GM12873 (cell line): ENCODE measurements around the gene DLGAP3.

ENCODE experiments used
- TF ChIP-seq, protein P1 (sequence below): IDR thresholded peaks from 2 replicates; pipeline ENCODE4 v1.5.1; 2012; ENCODE audit warnings: low read depth, mild to moderate bottlenecking, moderate library complexity, low read length, control low read depth; ENCODE audit not compliant: insufficient read depth; ENCODE audit errors: missing control alignments

The DLGAP3 gene

DNA sequence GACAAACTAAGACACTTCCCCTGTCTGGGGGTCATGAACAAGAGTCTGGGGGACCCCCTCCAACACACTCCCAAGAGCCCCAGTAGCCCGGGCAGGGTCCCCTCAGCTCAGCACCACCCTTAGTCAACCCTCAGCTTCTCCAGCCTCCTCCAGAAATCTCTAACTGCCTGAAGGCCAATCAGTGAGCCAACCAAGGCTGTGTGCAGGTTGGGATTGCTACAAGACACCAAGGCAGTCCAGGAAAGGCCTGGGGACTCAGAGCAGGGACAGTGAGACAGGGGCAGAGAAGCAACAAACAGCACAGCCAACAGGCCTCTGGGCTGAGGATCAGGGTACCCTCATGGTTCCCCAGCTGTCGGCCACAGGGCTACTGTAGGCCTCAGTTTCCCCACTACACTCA, 83.2 kb downstream of the DLGAP3 start:
- TF ChIP-seq, protein P1, sequence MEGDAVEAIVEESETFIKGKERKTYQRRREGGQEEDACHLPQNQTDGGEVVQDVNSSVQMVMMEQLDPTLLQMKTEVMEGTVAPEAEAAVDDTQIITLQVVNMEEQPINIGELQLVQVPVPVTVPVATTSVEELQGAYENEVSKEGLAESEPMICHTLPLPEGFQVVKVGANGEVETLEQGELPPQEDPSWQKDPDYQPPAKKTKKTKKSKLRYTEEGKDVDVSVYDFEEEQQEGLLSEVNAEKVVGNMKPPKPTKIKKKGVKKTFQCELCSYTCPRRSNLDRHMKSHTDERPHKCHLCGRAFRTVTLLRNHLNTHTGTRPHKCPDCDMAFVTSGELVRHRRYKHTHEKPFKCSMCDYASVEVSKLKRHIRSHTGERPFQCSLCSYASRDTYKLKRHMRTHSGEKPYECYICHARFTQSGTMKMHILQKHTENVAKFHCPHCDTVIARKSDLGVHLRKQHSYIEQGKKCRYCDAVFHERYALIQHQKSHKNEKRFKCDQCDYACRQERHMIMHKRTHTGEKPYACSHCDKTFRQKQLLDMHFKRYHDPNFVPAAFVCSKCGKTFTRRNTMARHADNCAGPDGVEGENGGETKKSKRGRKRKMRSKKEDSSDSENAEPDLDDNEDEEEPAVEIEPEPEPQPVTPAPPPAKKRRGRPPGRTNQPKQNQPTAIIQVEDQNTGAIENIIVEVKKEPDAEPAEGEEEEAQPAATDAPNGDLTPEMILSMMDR: no peak

DNA sequence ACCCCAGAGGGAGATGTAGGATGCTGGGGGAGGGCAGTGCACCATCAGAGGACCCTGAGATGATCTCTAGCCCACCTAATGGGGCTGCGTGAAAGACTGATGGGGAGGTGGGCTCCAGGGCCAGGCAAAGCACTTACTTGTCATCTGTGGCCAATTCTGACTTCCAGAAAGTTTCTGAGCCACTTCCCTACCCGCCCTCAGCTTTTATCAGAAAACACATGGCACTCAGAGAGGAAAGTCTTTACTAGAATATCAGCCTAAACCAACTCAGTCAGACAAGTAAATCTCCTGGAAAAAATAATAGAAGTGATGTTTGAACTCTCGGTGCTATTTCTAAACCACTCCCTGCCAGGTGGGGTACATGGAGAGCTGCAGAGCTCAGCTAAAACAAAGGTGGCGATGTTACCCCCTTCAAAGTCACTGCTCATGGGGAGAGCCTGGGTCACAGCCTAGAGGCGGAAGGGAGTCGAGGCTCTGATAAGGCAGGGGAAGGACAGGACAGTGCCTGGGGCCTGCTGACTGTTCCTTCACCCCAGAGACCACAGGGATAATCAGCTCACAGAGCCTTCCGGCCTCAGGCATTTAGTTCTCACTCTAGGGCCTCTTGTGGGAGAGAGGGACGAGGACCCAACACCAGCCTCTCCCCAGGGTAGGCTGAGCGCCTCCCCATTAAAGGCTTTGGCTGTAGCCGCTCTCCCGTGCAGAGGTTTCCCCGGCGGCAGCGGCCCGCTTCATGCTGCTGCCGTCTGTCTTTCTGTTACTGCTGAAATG, 84.1 kb downstream of the DLGAP3 start:
- TF ChIP-seq, protein P1: no peak

DNA sequence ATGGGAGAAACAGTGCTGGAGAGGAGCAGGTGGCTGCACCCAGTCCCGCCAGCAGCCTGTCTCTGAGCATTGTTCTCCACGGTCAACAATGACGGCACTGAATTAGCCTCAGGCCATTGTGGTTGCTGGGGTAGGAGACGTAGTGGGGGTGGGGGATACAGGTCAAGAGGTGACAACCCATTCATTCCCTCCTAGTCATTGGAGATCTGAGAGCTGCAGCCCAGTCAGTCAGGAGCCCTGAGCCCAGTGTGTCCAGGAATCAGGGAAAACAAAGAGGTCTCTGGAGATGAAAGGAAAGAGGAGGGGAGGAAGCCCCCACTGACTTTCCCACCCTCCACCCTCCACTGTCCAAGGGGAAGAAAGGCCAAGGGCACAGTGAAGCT, 85.2 kb downstream of the DLGAP3 start:
- TF ChIP-seq, protein P1: no peak

DNA sequence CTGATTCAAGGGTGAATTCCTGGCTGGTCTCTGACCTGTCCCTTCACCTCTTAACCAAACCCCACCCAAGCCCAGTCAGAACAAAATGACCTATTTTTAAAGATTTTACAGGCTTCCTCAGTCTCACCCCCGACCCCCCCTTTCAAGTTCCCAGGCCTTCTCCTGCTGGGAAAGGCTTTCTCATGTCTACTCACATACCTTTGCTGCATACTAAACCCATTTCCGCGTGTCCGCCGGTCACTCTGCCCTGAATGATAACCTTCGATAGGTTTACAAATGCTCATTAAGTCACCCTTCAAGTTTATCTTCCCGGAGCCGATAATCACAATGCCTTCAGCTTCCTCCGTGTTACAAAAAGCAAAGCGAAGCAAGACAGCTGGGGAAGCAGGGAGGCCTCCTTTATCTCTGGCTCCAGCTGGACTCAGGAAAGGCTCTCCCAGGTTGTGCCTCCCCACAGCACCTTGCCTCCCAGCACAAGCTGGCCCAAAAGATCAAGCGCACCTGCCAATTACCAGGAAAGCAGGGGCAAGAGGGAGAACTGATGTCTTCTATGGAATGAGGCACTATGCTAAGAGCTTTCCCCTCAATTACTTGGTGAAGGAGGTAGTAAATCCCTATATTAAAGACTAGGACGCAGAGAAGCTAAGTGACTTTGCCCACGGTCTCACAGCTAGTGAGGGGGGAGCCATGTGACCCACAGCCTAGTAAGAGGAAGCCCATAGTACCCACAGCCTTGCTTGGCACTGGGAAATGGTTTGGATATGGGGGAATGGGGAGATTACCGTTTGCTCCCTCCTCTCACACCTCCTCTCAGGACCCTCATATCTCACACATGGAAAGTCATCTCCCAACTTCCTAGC, 85.8 kb downstream of the DLGAP3 start:
- TF ChIP-seq, protein P1: no peak

DNA sequence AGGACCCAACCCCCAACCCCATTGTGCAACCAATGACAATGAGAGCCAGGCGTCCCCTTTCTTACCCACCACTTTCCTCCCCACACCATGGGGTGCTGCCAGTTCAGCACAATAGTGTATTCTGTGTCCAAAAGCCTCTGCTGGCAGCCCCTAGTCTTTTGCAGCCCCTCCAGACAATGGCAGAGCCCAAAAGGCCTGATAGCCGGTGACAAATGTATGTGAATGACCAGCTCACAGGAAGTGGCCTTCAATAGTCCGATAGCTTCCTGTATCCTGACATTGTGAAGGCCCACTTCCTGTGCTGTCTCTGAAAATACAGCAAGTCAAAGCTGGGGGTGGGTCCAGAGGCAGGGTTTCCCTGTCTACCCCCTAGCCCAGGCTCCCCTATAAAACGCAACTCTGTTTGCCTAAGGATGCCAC, 86.5 kb downstream of the DLGAP3 start:
- TF ChIP-seq, protein P1: no peak

DNA sequence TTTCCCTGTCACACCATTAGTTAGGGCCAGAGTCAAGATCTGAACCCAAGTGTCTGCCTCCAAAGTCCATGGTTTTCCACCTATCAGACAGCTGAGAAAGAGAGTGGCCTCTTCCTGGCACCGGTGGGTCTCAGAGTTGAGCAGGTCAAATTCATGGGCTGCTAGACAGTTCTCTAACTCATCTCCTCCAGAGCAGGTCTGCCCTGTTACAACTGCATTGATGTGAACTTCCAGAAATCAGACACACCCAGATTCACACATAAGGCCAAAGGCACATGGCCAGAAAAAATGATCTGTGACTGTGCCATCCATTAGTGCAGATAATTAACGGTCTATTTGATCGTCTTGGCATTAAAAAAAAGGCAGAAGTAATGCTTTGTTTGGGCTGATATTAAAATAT, 87.4 kb downstream of the DLGAP3 start:
- TF ChIP-seq, protein P1: no peak

DNA sequence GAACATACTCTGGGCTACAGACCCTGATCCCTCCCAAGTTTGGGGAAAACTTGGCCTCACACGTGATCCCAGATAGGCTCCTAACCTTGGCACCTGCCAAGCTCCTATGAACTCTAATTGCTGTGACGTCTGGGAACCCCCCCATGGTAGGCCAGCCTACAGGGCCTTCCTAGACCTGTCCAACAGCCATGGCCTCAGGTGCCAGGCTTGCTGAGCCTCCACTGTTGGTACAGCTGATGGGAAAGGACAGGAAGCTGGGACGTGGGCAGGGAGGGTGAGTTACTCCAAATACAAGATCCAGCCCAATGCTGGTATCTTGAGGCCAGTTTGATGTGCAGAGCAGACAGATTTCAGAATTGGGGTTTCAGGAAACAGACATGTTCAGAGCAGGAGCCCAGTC, 89.0 kb downstream of the DLGAP3 start:
- TF ChIP-seq, protein P1: no peak
